B cell (primary cell): Measurements from ENCODE around the gene RNPEPL1. TPM values are rescaled to one million over a fixed set of nuclear protein-coding genes. Genes with fewer than 3 reads are reported as not detected.

ENCODE experiments used
- ATAC-seq: fragments of 200-7000 bp; cut with Tn5 transposase; one replicate; pipeline ENCODE4 v1.10.0; 2021; ENCODE audit warnings: low read depth, mild to moderate bottlenecking, moderate number of reproducible peaks, moderate library complexity
- CTCF ChIA-PET: fragments of 350-600 bp; sonication (Branson Sonifier 250); formaldehyde crosslinking; loops from one replicate; lab custom pipeline; 2021; ENCODE audit warnings: antibody characterized with exemption, inconsistent platforms; lab: Charles Lee
- POLR2A ChIA-PET: fragments of 350-600 bp; sonication (Branson Sonifier 250); formaldehyde crosslinking; loops from one replicate; lab custom pipeline; 2021; ENCODE audit warnings: antibody characterized with exemption; lab: Charles Lee
- DNase-seq: peaks from one replicate; pipeline ENCODE4 v3.0.0; 2013
- H2AFZ ChIP-seq: 2 replicates; pipeline ENCODE4 v1.6.1; 2012; ENCODE audit warnings: mild to moderate bottlenecking, low read depth, low read length; ENCODE audit not compliant: insufficient read depth, poor library complexity, severe bottlenecking
- H3K27ac ChIP-seq, 2 donors: 1 replicate in 1 of 2; 2 replicates in 1 of 2; pipeline ENCODE4 v1.5.1; 2012 to 2013; ENCODE audit warnings: low read length in 2 of 2, mild to moderate bottlenecking in 2 of 2, moderate library complexity in 1 of 2
- H3K27me3 ChIP-seq, 4 experiments: fragments of 200-600 bp in 1 of 4; sonication (generic) in 1 of 4; replicated peaks in 1 of 4; 1 replicate in 2 of 4; 2 replicates in 2 of 4; pipeline versions ENCODE4 v1.6.1 to v1.7.0; 2013 to 2016; ENCODE audit warnings: low read length in 3 of 4, mild to moderate bottlenecking in 2 of 4, mixed read lengths in 1 of 4, moderate library complexity in 1 of 4; ENCODE audit not compliant: insufficient read depth in 4 of 4, control insufficient read depth in 3 of 4; ENCODE audit errors: control extremely low read depth in 1 of 4
- H3K36me3 ChIP-seq, 2 experiments: replicated peaks in 1 of 2; 1 replicate in 1 of 2; 2 replicates in 1 of 2; pipeline versions ENCODE4 v1.6.1 to v1.7.1; 2013; ENCODE audit warnings: low read length in 1 of 2; ENCODE audit not compliant: insufficient read depth in 2 of 2, control insufficient read depth in 1 of 2; ENCODE audit errors: control extremely low read depth in 1 of 2, extremely low read depth in 1 of 2
- H3K4me1 ChIP-seq, 2 donors: fragments of 200-600 bp in 1 of 2; sonication (generic) in 1 of 2; 1 replicate in 1 of 2; 2 replicates in 1 of 2; pipeline versions ENCODE4 v1.5.1 to v1.6.1; 2013 to 2017; ENCODE audit warnings: low read length in 2 of 2; ENCODE audit not compliant: control insufficient read depth in 2 of 2, insufficient read depth in 2 of 2
- H3K4me2 ChIP-seq: replicated peaks from 2 replicates; pipeline ENCODE3; 2012; ENCODE audit warnings: mild to moderate bottlenecking, low read depth, low read length; ENCODE audit not compliant: poor library complexity, severe bottlenecking
- H3K4me3 ChIP-seq, 5 experiments: fragments of 200-600 bp in 1 of 5; sonication (generic) in 1 of 5; 1 replicate in 3 of 5; 2 replicates in 2 of 5; pipeline versions ENCODE4 v1.5.1 to v1.7.0; 2011 to 2016; ENCODE audit warnings: low read length in 4 of 5, mild to moderate bottlenecking in 4 of 5, low read depth in 2 of 5, control low read depth in 1 of 5, moderate library complexity in 1 of 5; ENCODE audit not compliant: insufficient read depth in 1 of 5; ENCODE audit errors: control extremely low read depth in 1 of 5, extremely low read depth in 1 of 5
- H3K79me2 ChIP-seq: fragments of 200-600 bp; sonication (generic); one replicate; pipeline ENCODE4 v1.6.0; 2016; ENCODE audit warnings: low read length; ENCODE audit not compliant: control insufficient read depth, insufficient read depth
- H3K9ac ChIP-seq: fragments of 200-600 bp; sonication (generic); 2 replicates; pipeline ENCODE4 v1.6.1; 2017; ENCODE audit warnings: mild to moderate bottlenecking, low read length, moderate library complexity
- H3K9me3 ChIP-seq, 3 donors: one replicate each; pipeline versions ENCODE4 v1.6.1 to v1.7.1; 2013; ENCODE audit warnings: low read length in 2 of 3; ENCODE audit not compliant: control insufficient read depth in 2 of 3, insufficient read depth in 1 of 3; ENCODE audit errors: control extremely low read depth in 1 of 3
- H4K20me1 ChIP-seq: 2 replicates; pipeline ENCODE4 v1.6.0; 2012; ENCODE audit warnings: mild to moderate bottlenecking, low read length; ENCODE audit not compliant: insufficient read depth, control insufficient read depth, poor library complexity, severe bottlenecking
- H3K27ac Mint-ChIP-seq: one replicate; pipeline ENCODE4 v1.8.0; 2021; ENCODE audit warnings: mixed read lengths
- H3K27me3 Mint-ChIP-seq: one replicate; pipeline ENCODE4 v1.8.0; 2021; ENCODE audit warnings: mixed read lengths
- H3K4me1 Mint-ChIP-seq: one replicate; pipeline ENCODE4 v1.8.0; 2021; ENCODE audit warnings: mixed read lengths
- H3K4me3 Mint-ChIP-seq: one replicate; pipeline ENCODE4 v1.8.0; 2021; ENCODE audit warnings: mixed read lengths
- H3K9me3 Mint-ChIP-seq: one replicate; pipeline ENCODE4 v1.8.0; 2022; ENCODE audit warnings: mixed read lengths; ENCODE audit not compliant: insufficient read depth
- EZH2 ChIP-seq: IDR thresholded peaks from 2 replicates; pipeline ENCODE4 v1.6.1; 2012; ENCODE audit warnings: borderline replicate concordance, low read depth, mild to moderate bottlenecking, moderate library complexity, low read length; ENCODE audit not compliant: insufficient read depth, poor library complexity, severe bottlenecking
- WGBS: methylation state at CpG from one replicate; pipeline ENCODE4 v1.1.5; 2013; ENCODE audit warnings: missing lambda C conversion rate; ENCODE audit not compliant: insufficient coverage; 5-methylcytosine and 5-hydroxymethylcytosine counted together
- intact Hi-C: fragments of 100-400 bp; cut with micrococcal nuclease; formaldehyde crosslinking; loops from one replicate; pipeline ENCODE4 v1.10.0; 2022
- polyA plus RNA-seq: library from polyadenylated mRNA; depleted of rRNA; stranded (reverse); fragments of >200 nt; gene quantifications from 2 replicates; pipeline ENCODE4 v1.2.3, GENCODE V29; 2012
- total RNA-seq, 2 donors: library from RNA; stranded (reverse); fragments of 120-200 nt in 1 of 2; gene quantifications; 1 replicate in 1 of 2; 2 replicates in 1 of 2; pipeline versions ENCODE4 v1.2.3 to v1.2.4, GENCODE V29; 2013 to 2022
- TF ChIP-seq, protein P1 (sequence below): fragments of 200-600 bp; IDR thresholded peaks from one replicate; pipeline ENCODE4 v1.8.0; 2022; ENCODE audit warnings: antibody characterized with exemption, mild to moderate bottlenecking

The RNPEPL1 gene
- total and polyA plus RNA-seq, 2 donors (not counting 1 experiment from before 2014, with no cell fraction given) = 103 to 109 TPM

DNA sequence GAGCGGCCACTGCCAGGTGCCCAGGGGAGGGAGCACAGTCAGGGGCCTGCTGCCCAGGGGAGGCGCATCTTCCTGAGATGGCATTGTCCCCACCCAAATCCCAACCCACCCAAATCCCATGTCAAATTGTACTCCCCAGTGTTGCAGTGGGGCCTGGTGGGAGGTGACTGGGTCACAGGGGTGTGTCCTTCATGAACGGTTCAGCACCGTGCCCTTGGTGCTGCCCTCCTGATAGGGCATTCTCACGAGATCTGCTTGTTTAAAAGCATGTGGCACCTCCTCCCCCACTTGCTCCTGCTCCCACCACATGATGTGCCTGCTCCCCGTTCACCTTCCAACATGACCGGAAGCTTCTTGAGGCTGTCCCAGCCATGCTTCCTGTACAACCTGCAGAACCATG lies 38.1 kb upstream of the RNPEPL1 start:
- H3K4me1 ChIP-seq = no peaks in the 10 kb centered on the region
- no peak overlapping the region for H3K4me3 ChIP-seq
- H3K4me1 Mint-ChIP-seq = no peaks in the 10 kb centered on the region
- WGBS = 100% methylated on average over 3 of the region's 7 CpGs
- DNase-seq (no peak), ATAC-seq (no peak)
- H3K36me3 ChIP-seq = peaks cover 11 to 20% of the 10 kb centered on the region in 2 experiments
- CTCF ChIA-PET = no interaction called here
- H3K9ac ChIP-seq = no peak overlapping the region
- H3K27me3 ChIP-seq = no peaks in the 10 kb centered on the region
- H3K4me2 ChIP-seq = no peak overlapping the region
- no peak overlapping the region for H3K27ac Mint-ChIP-seq
- POLR2A ChIA-PET = interaction anchor here (0.8 kb wide), 1 partner anchor 1108 kb away, joined by 3 read pairs; no protein-coding TSS in a partner anchor
- H3K9me3 Mint-ChIP-seq = peaks cover 16% of the 10 kb centered on the region
- H2AFZ ChIP-seq = no peak overlapping the region
- no peak overlapping the region for H3K27ac ChIP-seq
- intact Hi-C loops = no loop called here
- no peak overlapping the region for H3K4me3 Mint-ChIP-seq
- H4K20me1 ChIP-seq = peaks cover 5% of the 10 kb centered on the region
- peaks cover 6 to 41% (median 22%) of the 10 kb centered on the region in 3 donors for H3K9me3 ChIP-seq
- H3K27me3 Mint-ChIP-seq = no peaks in the 10 kb centered on the region
- no peaks in the 10 kb centered on the region for H3K79me2 ChIP-seq
- TF ChIP-seq EZH2 = no peak
- TF ChIP-seq, protein P1, sequence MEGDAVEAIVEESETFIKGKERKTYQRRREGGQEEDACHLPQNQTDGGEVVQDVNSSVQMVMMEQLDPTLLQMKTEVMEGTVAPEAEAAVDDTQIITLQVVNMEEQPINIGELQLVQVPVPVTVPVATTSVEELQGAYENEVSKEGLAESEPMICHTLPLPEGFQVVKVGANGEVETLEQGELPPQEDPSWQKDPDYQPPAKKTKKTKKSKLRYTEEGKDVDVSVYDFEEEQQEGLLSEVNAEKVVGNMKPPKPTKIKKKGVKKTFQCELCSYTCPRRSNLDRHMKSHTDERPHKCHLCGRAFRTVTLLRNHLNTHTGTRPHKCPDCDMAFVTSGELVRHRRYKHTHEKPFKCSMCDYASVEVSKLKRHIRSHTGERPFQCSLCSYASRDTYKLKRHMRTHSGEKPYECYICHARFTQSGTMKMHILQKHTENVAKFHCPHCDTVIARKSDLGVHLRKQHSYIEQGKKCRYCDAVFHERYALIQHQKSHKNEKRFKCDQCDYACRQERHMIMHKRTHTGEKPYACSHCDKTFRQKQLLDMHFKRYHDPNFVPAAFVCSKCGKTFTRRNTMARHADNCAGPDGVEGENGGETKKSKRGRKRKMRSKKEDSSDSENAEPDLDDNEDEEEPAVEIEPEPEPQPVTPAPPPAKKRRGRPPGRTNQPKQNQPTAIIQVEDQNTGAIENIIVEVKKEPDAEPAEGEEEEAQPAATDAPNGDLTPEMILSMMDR = no peak

DNA sequence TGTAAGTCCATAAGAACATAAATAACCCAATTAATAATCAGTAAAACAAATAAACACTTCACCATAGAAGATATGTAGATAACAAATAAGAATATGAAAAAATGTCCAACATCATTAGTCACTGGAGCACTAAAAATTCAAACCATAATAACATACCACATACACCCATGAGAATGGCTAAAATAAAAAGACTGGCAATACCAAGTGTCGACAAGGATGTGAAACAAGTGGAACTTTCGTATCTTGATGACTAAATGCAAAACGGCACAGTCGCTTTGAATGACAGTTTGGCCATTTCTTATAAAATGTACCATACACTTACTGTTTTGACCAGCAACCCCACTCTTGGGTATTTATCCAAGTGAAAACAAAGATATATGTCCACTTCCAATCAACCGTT lies 37.2 kb upstream of the RNPEPL1 start:
- intact Hi-C loops = no loop called here
- no peak for DNase-seq
- peaks cover 16% of the 10 kb centered on the region for H3K9me3 Mint-ChIP-seq
- Histone ChIP-seq H3K79me2 (no peaks in the 10 kb centered on the region), H3K27me3 (no peaks in the 10 kb centered on the region), H3K4me3 (no peak overlapping the region), H4K20me1 (peaks cover 5% of the 10 kb centered on the region), H2AFZ (no peak overlapping the region), H3K9ac (no peak overlapping the region), H3K4me1 (no peaks in the 10 kb centered on the region), H3K4me2 (no peak overlapping the region), H3K9me3 (peaks cover 6 to 33% (median 18%) of the 10 kb centered on the region in 3 donors), H3K36me3 (peaks cover 11 to 15% of the 10 kb centered on the region in 2 experiments), H3K27ac (no peak overlapping the region)
- ChIA-PET POLR2A (no interaction called here), CTCF (interaction anchor here (0.7 kb wide), 1 partner anchor 17 kb away, joined by 3 read pairs; no protein-coding TSS in a partner anchor)
- H3K27me3 Mint-ChIP-seq = no peaks in the 10 kb centered on the region
- ATAC-seq = no peak
- H3K4me1 Mint-ChIP-seq = no peaks in the 10 kb centered on the region
- no peak overlapping the region for H3K4me3 Mint-ChIP-seq
- TF ChIP-seq, protein P1 = no peak
- TF ChIP-seq EZH2 = no peak
- WGBS = 100% methylated on average over 4 of the region's 5 CpGs
- H3K27ac Mint-ChIP-seq = no peak overlapping the region
